ENCODE measurements around the gene CADM1.

The CADM1 gene

DNA sequence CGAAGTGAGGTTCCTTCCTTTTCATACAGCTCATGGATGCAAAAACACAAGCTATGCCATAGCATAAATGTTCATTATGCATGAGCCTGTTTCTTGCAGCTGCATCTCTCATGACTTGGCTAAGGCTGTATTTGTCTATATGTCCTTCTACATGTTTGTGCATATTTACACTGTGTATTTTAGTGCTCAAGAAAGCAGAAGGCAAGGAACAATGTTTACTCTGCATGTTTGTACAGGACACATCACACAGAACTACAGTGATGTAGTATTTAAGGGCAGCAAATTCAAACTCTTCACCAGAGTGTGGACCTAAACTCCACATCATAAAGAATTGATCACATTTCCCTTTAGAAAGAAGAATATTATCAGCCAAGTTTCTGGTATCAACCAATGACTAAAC is 170.3 kb downstream of the CADM1 start:
- TF ChIP-seq, protein P1, sequence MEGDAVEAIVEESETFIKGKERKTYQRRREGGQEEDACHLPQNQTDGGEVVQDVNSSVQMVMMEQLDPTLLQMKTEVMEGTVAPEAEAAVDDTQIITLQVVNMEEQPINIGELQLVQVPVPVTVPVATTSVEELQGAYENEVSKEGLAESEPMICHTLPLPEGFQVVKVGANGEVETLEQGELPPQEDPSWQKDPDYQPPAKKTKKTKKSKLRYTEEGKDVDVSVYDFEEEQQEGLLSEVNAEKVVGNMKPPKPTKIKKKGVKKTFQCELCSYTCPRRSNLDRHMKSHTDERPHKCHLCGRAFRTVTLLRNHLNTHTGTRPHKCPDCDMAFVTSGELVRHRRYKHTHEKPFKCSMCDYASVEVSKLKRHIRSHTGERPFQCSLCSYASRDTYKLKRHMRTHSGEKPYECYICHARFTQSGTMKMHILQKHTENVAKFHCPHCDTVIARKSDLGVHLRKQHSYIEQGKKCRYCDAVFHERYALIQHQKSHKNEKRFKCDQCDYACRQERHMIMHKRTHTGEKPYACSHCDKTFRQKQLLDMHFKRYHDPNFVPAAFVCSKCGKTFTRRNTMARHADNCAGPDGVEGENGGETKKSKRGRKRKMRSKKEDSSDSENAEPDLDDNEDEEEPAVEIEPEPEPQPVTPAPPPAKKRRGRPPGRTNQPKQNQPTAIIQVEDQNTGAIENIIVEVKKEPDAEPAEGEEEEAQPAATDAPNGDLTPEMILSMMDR (IDR thresholded peaks at IDR 0.05; ENCODE audit: low read depth, low read length, missing control alignments) = no peak
- no peak for DNase-seq (ENCODE audit: low read depth)
- H3K4me3 ChIP-seq (ENCODE audit: low read depth, low read length) = no peak overlapping the region
- in situ Hi-C loops (cut with HindIII; ENCODE audit: low sequenced_read_pairs) = no loop called here

DNA sequence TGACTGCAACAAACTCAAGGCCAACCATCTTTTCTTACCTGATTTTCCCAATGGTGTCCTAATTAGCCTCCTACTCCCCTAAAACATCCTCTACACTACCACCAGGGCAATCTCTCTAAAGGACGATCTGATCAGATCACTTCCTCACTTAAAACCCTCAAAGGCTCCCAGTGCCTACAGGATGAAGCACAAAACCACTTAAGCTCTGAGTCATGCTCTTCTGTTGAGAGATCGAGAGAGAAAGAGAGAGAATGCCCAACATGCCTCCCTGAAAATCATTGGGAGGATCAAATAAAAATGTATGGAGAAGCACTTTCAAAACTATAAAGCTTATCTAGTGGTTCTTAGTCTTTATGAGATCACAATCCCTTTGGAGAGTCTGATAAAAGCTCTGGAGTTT is 171.1 kb downstream of the CADM1 start:
- TF ChIP-seq, protein P1 (IDR thresholded peaks at IDR 0.05; ENCODE audit: low read depth, low read length, missing control alignments) = no peak
- in situ Hi-C loops (cut with HindIII; ENCODE audit: low sequenced_read_pairs) = no loop called here
- DNase-seq (ENCODE audit: low read depth) = peak; percentile 15
- H3K4me3 ChIP-seq (ENCODE audit: low read depth, low read length) = no peak overlapping the region

DNA sequence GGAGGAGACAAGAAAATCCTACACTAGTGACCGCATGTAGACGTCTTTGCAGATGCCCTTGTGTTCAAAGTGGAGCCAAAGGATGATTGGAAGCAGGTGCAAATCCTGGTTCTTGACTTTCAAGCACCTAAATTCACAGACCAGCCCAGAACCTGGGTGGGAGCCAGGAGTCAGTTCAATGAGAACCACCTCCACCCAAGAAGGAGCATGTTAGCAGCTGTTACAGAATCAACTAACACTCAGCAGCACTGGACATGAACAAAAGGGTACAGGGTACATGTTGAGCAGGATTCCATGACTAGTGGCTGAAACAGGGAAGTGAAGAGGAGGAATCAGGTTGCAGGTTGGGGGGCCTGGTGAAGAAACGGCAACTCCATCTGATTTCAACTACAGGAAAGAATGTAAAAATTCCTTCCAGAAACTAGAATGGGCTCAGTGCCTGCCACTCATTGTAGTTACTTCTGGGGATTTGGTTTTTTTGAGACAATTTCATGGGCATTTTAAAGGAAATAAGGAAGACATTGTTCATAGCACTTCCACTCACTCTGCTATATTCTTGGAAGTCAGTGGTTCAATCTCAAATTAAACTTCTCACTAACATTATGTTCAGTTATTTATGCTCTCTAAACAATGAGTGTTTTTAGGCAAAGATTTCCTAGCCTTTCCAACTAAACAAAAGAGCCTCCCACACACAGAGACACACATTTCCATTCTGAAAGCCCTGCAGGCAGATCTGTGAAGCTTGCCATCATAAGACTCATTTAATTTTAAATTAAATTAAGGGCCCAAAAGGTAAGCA is 173.3 kb downstream of the CADM1 start:
- TF ChIP-seq, protein P1 (IDR thresholded peaks at IDR 0.05; ENCODE audit: low read depth, low read length, missing control alignments) = no peak
- in situ Hi-C loops (cut with HindIII; ENCODE audit: low sequenced_read_pairs) = no loop called here
- DNase-seq (ENCODE audit: low read depth) = no peak

DNA sequence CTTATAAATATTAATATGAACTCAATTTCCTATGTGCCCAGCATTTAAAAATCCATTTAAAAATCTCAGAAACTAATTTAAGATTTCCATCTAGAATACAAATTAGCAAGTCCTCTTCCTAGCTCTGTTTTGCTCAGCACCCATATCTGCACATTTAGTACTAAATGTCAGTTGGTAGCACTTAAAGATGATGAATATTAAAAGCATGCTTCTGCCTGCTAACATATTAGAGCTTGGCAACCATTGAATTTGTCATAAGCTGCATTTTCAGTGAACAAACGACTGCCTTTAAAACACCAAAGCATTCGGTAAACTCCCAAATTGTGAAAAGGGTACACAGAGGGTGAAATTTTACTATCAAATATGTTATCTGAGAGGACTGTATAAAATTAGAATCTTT is 177.7 kb downstream of the CADM1 start:
- TF ChIP-seq, protein P1 (IDR thresholded peaks at IDR 0.05; ENCODE audit: low read depth, low read length, missing control alignments) = no peak
- no peak overlapping the region for H3K4me3 ChIP-seq (ENCODE audit: low read depth, low read length)
- in situ Hi-C loops (cut with HindIII; ENCODE audit: low sequenced_read_pairs) = no loop called here
- DNase-seq (ENCODE audit: low read depth) = no peak

More for the DNA sequence above, 173.3 kb downstream of the CADM1 start:
- H3K4me3 ChIP-seq (ENCODE audit: low read depth, low read length) = no peak overlapping the region

DNA sequence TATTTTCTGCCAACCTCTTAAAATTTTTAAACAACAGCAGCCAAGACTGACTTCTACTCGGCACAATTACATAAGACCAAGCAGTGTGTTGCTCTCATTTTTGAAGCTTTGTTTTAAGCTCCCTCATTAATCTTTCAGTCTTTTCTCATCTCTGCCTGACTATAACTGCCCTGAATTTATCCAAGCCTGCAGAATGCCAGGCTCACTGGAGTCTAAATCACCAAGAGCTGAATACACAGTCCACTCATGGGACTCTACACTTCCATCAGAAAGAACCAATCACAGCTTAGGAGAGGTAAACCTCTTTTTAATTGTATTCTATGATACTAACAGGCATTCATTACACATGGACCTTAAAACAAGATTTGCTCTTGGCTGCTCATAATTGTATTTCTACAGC is 178.7 kb downstream of the CADM1 start:
- in situ Hi-C loops (cut with HindIII; ENCODE audit: low sequenced_read_pairs) = no loop called here
- no peak overlapping the region for H3K4me3 ChIP-seq (ENCODE audit: low read depth, low read length)
- no peak for DNase-seq (ENCODE audit: low read depth)
- TF ChIP-seq, protein P1 (IDR thresholded peaks at IDR 0.05; ENCODE audit: low read depth, low read length, missing control alignments) = no peak

DNA sequence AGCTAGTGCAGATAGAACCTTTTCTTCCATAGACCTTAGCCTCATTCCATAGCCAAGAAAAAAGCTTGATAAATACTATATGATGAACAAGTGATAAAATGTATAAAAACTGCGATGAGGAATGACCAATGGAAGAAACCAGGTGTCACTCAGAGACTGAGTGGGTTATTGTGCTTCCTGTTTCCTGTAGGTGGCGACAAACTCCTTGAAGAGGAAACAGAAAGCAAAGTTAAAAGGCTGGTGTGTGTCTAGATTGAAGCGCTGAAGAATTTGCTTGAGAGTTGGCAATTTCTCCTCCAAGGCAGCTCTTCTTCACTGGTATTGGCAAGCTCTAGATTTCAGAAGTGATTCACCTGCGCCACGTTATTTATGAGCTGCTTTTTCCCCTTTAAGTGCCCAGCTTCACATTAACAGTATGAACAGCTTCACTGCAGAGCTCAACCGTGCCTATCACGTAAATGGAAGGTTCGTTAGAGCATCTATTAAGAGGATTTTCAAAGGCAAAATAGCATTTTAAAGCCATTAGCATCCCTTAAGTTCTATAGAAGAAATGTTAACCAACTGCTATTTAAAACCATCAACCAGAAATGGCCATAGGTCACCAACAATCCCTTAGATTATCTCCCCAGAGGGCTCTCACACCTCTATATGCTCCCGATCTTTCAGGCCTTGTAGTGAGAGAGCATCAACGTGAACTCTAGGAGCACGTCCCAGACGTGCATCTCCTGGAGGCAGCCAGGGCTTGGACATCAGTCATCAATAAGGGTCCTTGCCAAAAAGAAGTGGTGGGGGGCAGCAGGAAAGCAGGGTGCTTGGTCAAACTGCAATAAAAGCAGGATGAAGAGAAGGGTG is 179.4 kb downstream of the CADM1 start:
- in situ Hi-C loops (cut with HindIII; ENCODE audit: low sequenced_read_pairs) = no loop called here
- DNase-seq (ENCODE audit: low read depth) = peak; percentile 60
- TF ChIP-seq, protein P1 (IDR thresholded peaks at IDR 0.05; ENCODE audit: low read depth, low read length, missing control alignments) = peak; percentile 83
- H3K4me3 ChIP-seq (ENCODE audit: low read depth, low read length) = no peak overlapping the region

Data from astrocyte of the cerebellum (primary cell).